Fibroblast of lung (primary cell): ENCODE measurements around the gene LCE3B. TPM values are rescaled to one million over a fixed set of nuclear protein-coding genes. Genes with fewer than 3 reads are reported as not detected.

ENCODE experiments used
- DNase-seq, 2 donors: peaks; one replicate each; pipeline versions ENCODE4 v3.0.0 to v3.0.0-alpha.2; 2010; ENCODE audit warnings: low read depth in 2 of 2
- H2AFZ ChIP-seq: 2 replicates; pipeline ENCODE4 v1.5.1; 2012; ENCODE audit warnings: low read length, control low read depth, inconsistent platforms
- H3K27ac ChIP-seq: 2 replicates; pipeline ENCODE4 v1.5.1; 2011; ENCODE audit warnings: low read length, control low read depth; ENCODE audit not compliant: insufficient read depth
- H3K27me3 ChIP-seq: 2 replicates; pipeline ENCODE4 v1.5.1; 2011; ENCODE audit warnings: mild to moderate bottlenecking, low read length; ENCODE audit not compliant: control insufficient read depth, insufficient read depth
- H3K36me3 ChIP-seq: 2 replicates; pipeline ENCODE4 v1.5.1; 2011; ENCODE audit warnings: low read length; ENCODE audit not compliant: control insufficient read depth, insufficient read depth
- H3K4me1 ChIP-seq: 2 replicates; pipeline ENCODE4 v1.5.1; 2011; ENCODE audit warnings: low read length; ENCODE audit not compliant: control insufficient read depth, insufficient read depth; ENCODE audit errors: extremely low read depth
- H3K4me2 ChIP-seq: 2 replicates; pipeline ENCODE4 v1.5.1; 2011; ENCODE audit warnings: low read length, control low read depth; ENCODE audit not compliant: insufficient read depth; ENCODE audit errors: extremely low read depth
- H3K4me3 ChIP-seq, 4 experiments: fragments of 200-600 bp in 1 of 4; sonication (generic) in 1 of 4; replicated peaks in 1 of 4; 2 replicates each; pipeline ENCODE4 v1.5.1; 2011 to 2016; ENCODE audit warnings: low read length in 4 of 4, low read depth in 3 of 4, mild to moderate bottlenecking in 3 of 4, control low read depth in 2 of 4, inconsistent platforms in 1 of 4, mixed read lengths in 1 of 4; ENCODE audit not compliant: insufficient read depth in 1 of 4; ENCODE audit errors: control extremely low read depth in 1 of 4
- H3K79me2 ChIP-seq: 2 replicates; pipeline ENCODE4 v1.5.1; 2012; ENCODE audit warnings: mild to moderate bottlenecking, low read length, inconsistent platforms; ENCODE audit not compliant: control insufficient read depth, insufficient read depth
- H3K9ac ChIP-seq: 2 replicates; pipeline ENCODE4 v1.5.1; 2011; ENCODE audit warnings: mild to moderate bottlenecking, low read length, control low read depth; ENCODE audit not compliant: insufficient read depth
- H3K9me3 ChIP-seq: 2 replicates; pipeline ENCODE4 v1.5.1; 2012; ENCODE audit warnings: low read depth, low read length; ENCODE audit not compliant: control insufficient read depth, insufficient read depth
- H4K20me1 ChIP-seq: 2 replicates; pipeline ENCODE4 v1.5.1; 2011; ENCODE audit warnings: low read length; ENCODE audit not compliant: control insufficient read depth, insufficient read depth; ENCODE audit errors: extremely low read depth
- EZH2 ChIP-seq: IDR thresholded peaks from 2 replicates; pipeline ENCODE4 v1.5.1; 2012; ENCODE audit warnings: low read length, control low read depth, mild to moderate bottlenecking; ENCODE audit errors: missing control alignments
- polyA plus RNA-seq, 2 donors: library from polyadenylated mRNA; depleted of rRNA in 1 of 2; stranded (reverse) in 1 of 2; unstranded in 1 of 2; fragments of >200 nt; gene quantifications; 2 replicates each; pipeline ENCODE4 v1.2.1, GENCODE V29; 2011 to 2012; ENCODE audit warnings: missing spikeins in 1 of 2
- total RNA-seq: library from RNA; depleted of rRNA; stranded (reverse); fragments of >200 nt; gene quantifications from 2 replicates; pipeline ENCODE4 v1.2.1, GENCODE V29; 2014
- TF ChIP-seq, protein P1 (sequence below), 2 donors: IDR thresholded peaks in 1 of 2; conservative IDR thresholded peaks in 1 of 2; 1 replicate in 1 of 2; 2 replicates in 1 of 2; pipeline ENCODE4 v1.5.1; 2011 to 2012; ENCODE audit warnings: low read length in 2 of 2, control low read depth in 1 of 2, inconsistent platforms in 1 of 2, low read depth in 1 of 2, mild to moderate bottlenecking in 1 of 2

The LCE3B gene
- total and polyA plus RNA-seq, 2 donors (not counting 1 experiment from before 2014, with no cell fraction given) = not detected

GRCh38 chr1:152646656-152647055, 33.0 kb downstream of the LCE3B start:
- no peak overlapping the region for H3K9ac ChIP-seq
- TF ChIP-seq EZH2 = no peak
- TF ChIP-seq, protein P1, sequence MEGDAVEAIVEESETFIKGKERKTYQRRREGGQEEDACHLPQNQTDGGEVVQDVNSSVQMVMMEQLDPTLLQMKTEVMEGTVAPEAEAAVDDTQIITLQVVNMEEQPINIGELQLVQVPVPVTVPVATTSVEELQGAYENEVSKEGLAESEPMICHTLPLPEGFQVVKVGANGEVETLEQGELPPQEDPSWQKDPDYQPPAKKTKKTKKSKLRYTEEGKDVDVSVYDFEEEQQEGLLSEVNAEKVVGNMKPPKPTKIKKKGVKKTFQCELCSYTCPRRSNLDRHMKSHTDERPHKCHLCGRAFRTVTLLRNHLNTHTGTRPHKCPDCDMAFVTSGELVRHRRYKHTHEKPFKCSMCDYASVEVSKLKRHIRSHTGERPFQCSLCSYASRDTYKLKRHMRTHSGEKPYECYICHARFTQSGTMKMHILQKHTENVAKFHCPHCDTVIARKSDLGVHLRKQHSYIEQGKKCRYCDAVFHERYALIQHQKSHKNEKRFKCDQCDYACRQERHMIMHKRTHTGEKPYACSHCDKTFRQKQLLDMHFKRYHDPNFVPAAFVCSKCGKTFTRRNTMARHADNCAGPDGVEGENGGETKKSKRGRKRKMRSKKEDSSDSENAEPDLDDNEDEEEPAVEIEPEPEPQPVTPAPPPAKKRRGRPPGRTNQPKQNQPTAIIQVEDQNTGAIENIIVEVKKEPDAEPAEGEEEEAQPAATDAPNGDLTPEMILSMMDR (conservative IDR thresholded peaks at IDR 0.05 in 1 of 2, IDR thresholded peaks at IDR 0.05 in 1 of 2; ENCODE audit: low read depth in 1 of 2, low read length in 2 of 2) = no peak
- H3K79me2 ChIP-seq = no peaks in the 10 kb centered on the region
- H3K9me3 ChIP-seq = no peaks in the 10 kb centered on the region
- H3K4me2 ChIP-seq = no peak overlapping the region
- no peak overlapping the region for H2AFZ ChIP-seq
- DNase-seq = no peak
- H3K36me3 ChIP-seq = no peaks in the 10 kb centered on the region
- peaks cover 2% of the 10 kb centered on the region for H3K4me1 ChIP-seq
- H3K4me3 ChIP-seq = no peak overlapping the region
- H3K27ac ChIP-seq = no peak overlapping the region
- no peaks in the 10 kb centered on the region for H3K27me3 ChIP-seq
- H4K20me1 ChIP-seq = no peaks in the 10 kb centered on the region

DNA sequence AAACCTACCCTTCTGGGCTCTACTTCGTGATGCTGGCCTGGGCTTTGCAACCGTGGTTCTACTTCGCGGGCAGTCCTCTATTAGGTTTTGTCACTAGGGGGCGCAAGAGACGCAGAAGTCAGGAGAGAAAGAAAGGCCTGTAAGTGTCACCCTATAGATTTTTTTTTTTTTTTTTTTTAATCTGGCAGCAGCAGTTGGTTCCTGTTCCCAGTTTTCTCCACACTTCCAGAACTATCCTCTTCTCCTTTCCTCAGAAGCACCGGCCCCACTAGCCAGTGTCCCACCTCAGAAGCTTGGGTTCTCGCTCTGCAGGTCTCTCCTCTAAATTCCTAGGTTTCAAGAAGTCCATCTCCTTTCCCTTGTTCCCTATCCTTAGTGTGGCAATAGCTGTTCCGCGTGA, 40.5 kb downstream of the LCE3B start:
- H3K4me2 ChIP-seq = no peak overlapping the region
- H3K79me2 ChIP-seq = no peaks in the 10 kb centered on the region
- no peak overlapping the region for H3K4me3 ChIP-seq
- no peak overlapping the region for H3K27ac ChIP-seq
- H4K20me1 ChIP-seq = no peaks in the 10 kb centered on the region
- peak overlapping the region; percentile 53 for H2AFZ ChIP-seq
- no peaks in the 10 kb centered on the region for H3K36me3 ChIP-seq
- no peaks in the 10 kb centered on the region for H3K4me1 ChIP-seq
- H3K27me3 ChIP-seq = no peaks in the 10 kb centered on the region
- TF ChIP-seq, protein P1 (conservative IDR thresholded peaks at IDR 0.05 in 1 of 2, IDR thresholded peaks at IDR 0.05 in 1 of 2; ENCODE audit: low read depth in 1 of 2, low read length in 2 of 2) = peak; percentile 76 to 87
- no peak for TF ChIP-seq EZH2
- no peak overlapping the region for H3K9ac ChIP-seq
- peak; percentile 10 to 64 for DNase-seq
- no peaks in the 10 kb centered on the region for H3K9me3 ChIP-seq

DNA sequence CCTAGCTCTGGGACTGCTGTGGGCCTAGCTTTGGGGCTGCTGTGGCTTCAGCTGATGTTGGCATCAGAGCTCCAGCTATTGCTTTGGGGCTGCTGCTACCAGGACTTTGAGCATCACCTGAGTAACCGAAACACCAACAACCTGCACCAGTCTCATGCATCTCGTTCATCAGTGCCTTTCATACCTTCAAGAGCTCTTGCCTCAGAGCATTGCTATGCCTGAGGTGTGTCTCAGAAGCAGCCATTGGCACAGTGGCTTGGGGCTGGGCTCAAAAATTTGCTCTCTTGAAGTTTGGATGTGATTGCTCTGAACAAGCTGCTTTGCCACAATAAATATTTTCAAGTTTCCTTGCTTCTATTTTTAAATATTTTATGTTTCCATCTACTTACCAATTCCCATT, 42.8 kb downstream of the LCE3B start:
- H2AFZ ChIP-seq = no peak overlapping the region
- no peaks in the 10 kb centered on the region for H3K79me2 ChIP-seq
- no peaks in the 10 kb centered on the region for H3K27me3 ChIP-seq
- no peaks in the 10 kb centered on the region for H3K4me1 ChIP-seq
- TF ChIP-seq EZH2 = no peak
- TF ChIP-seq, protein P1 (conservative IDR thresholded peaks at IDR 0.05 in 1 of 2, IDR thresholded peaks at IDR 0.05 in 1 of 2; ENCODE audit: low read depth in 1 of 2, low read length in 2 of 2) = no peak
- no peaks in the 10 kb centered on the region for H3K9me3 ChIP-seq
- H3K27ac ChIP-seq = no peak overlapping the region
- no peak overlapping the region for H3K4me2 ChIP-seq
- no peaks in the 10 kb centered on the region for H3K36me3 ChIP-seq
- no peak for DNase-seq
- H3K9ac ChIP-seq = no peak overlapping the region
- no peak overlapping the region for H3K4me3 ChIP-seq
- no peaks in the 10 kb centered on the region for H4K20me1 ChIP-seq
